Activated CD4-positive, alpha-beta T cell treated with anti-CD3 and anti-CD28 coated beads for 24 hours (primary cell): ENCODE data around the gene DUSP19.
A peak's percentile ranks its signal among the peaks of the same experiment; 100 is the strongest.

Source experiments
- DNase-seq, 2 donors: peaks; one replicate each; pipeline ENCODE4 v3.0.0-alpha.2; 2020; ENCODE audit warnings: low read depth in 2 of 2

The DUSP19 gene

GRCh38 chr2:183068561-183068960 is 10.0 kb upstream of the DUSP19 start:
- no peak for DNase-seq

- no peak for DNase-seq
Measured at GRCh38 chr2:183069174-183069573, 9.4 kb upstream of the DUSP19 start.

GRCh38 chr2:183070942-183071844 is 7.4 kb upstream of the DUSP19 start:
- DNase-seq: no peak

GRCh38 chr2:183072177-183072576 is 6.4 kb upstream of the DUSP19 start:
- DNase-seq: no peak

GRCh38 chr2:183078163-183078463 is 434 bp upstream of the DUSP19 start:
- no peak for DNase-seq

GRCh38 chr2:183079139-183079775 is 710 bp downstream of the DUSP19 start:
- no peak for DNase-seq

- DNase-seq: no peak
Measured at GRCh38 chr2:183081911-183082310, 3.4 kb downstream of the DUSP19 start.

GRCh38 chr2:183088061-183088460 is 9.5 kb downstream of the DUSP19 start:
- DNase-seq: no peak

GRCh38 chr2:183089192-183089851 is 10.8 kb downstream of the DUSP19 start:
- no peak for DNase-seq

GRCh38 chr2:183091318-183091953 is 12.9 kb downstream of the DUSP19 start:
- no peak for DNase-seq

- no peak for DNase-seq
Measured at GRCh38 chr2:183091954-183092345, 13.4 kb downstream of the DUSP19 start.

GRCh38 chr2:183093857-183094657 is 15.5 kb downstream of the DUSP19 start:
- DNase-seq: no peak

- DNase-seq: no peak
Measured at GRCh38 chr2:183105402-183106134, 27.0 kb downstream of the DUSP19 start.

- DNase-seq: no peak
Measured at GRCh38 chr2:183112577-183112976, 34.0 kb downstream of the DUSP19 start.

GRCh38 chr2:183113630-183114029 is 35.1 kb downstream of the DUSP19 start:
- DNase-seq: no peak

- no peak for DNase-seq
Measured at GRCh38 chr2:183117226-183117625, 38.7 kb downstream of the DUSP19 start.

- DNase-seq: no peak
Measured at GRCh38 chr2:183123117-183123958, 44.8 kb downstream of the DUSP19 start.

GRCh38 chr2:183123959-183124221 is 45.3 kb downstream of the DUSP19 start:
- DNase-seq: no peak

GRCh38 chr2:183124222-183124956 is 45.8 kb downstream of the DUSP19 start, which contains the start of gene NUP35:
Gene NUP35 (plus strand): TSS chr2:183124443. CDS start chr2:183124458, 15 bp downstream.
- DNase-seq: peak; percentile 70 to 76

- DNase-seq: no peak
Measured at GRCh38 chr2:183124957-183125255, 46.4 kb downstream of the DUSP19 start.
